Epithelial cell of esophagus (primary cell): ENCODE data around the gene BRD2.

Experiments used
- DNase-seq: peaks from one replicate; pipeline ENCODE4 v3.0.0; 2010; ENCODE audit warnings: low read depth
- H3K4me3 ChIP-seq: 2 replicates; pipeline ENCODE4 v1.5.1; 2011; ENCODE audit warnings: mild to moderate bottlenecking, low read length, control low read depth
- CTCF ChIP-seq: IDR thresholded peaks from 2 replicates; pipeline ENCODE4 v1.5.1; 2011; ENCODE audit warnings: low read depth, mild to moderate bottlenecking, low read length, control low read depth, inconsistent platforms; ENCODE audit not compliant: insufficient read depth; ENCODE audit errors: missing control alignments

The BRD2 gene

GRCh38 chr6:32983493-32983848 lies 15.1 kb downstream of the BRD2 start:
- TF ChIP-seq CTCF, result no peak
- no peak overlapping the region for H3K4me3 ChIP-seq
- no peak for DNase-seq

GRCh38 chr6:32983964-32984621 lies 15.7 kb downstream of the BRD2 start:
- TF ChIP-seq CTCF, result no peak
- no peak overlapping the region for H3K4me3 ChIP-seq
- DNase-seq, result no peak

GRCh38 chr6:32984622-32985389 lies 16.4 kb downstream of the BRD2 start:
- peak; percentile 86 for TF ChIP-seq CTCF
- H3K4me3 ChIP-seq, result no peak overlapping the region
- peak; percentile 87 for DNase-seq

- TF ChIP-seq CTCF, result no peak
- DNase-seq, result no peak
Observed at GRCh38 chr6:32989368-32989767, 21.0 kb downstream of the BRD2 start.

GRCh38 chr6:32991972-32992371 lies 23.6 kb downstream of the BRD2 start:
- DNase-seq, result no peak
- no peak for TF ChIP-seq CTCF

More at GRCh38 chr6:32989368-32989767, 21.0 kb downstream of the BRD2 start:
- H3K4me3 ChIP-seq, result no peak overlapping the region

GRCh38 chr6:32993363-32993973 lies 25.1 kb downstream of the BRD2 start:
- TF ChIP-seq CTCF, result no peak
- no peak overlapping the region for H3K4me3 ChIP-seq
- DNase-seq, result no peak

More at GRCh38 chr6:32991972-32992371, 23.6 kb downstream of the BRD2 start:
- H3K4me3 ChIP-seq, result no peak overlapping the region
